GM23338 (cell line): ENCODE data around the gene WNT5B. TPM values are rescaled to one million over a fixed set of nuclear protein-coding genes. Genes with fewer than 3 reads are reported as not detected.

ENCODE experiments used
- ATAC-seq: fragments of 200-7000 bp; cut with Tn5 transposase; 3 replicates; pipeline ENCODE4 v1.9.1; 2020
- DNase-seq: peaks from one replicate; pipeline ENCODE4 v3.0.0-alpha.2; 2015; ENCODE audit warnings: low spot score
- H2AFZ ChIP-seq: fragments of 200-600 bp; sonication (generic); 2 replicates; pipeline ENCODE4 v1.8.0; 2016; ENCODE audit warnings: antibody characterized with exemption, mild to moderate bottlenecking, moderate library complexity
- H3F3A ChIP-seq: fragments of 200-600 bp; sonication (generic); replicated peaks from 2 replicates; pipeline ENCODE4 v1.8.0; 2017; ENCODE audit warnings: antibody characterized with exemption, mixed run types, low read depth
- H3K27ac ChIP-seq: fragments of 200-600 bp; sonication (generic); 2 replicates; pipeline ENCODE4 v1.6.1; 2016; ENCODE audit warnings: low read depth
- H3K27me3 ChIP-seq: fragments of 200-600 bp; sonication (generic); 2 replicates; pipeline ENCODE4 v1.8.0; 2016; ENCODE audit warnings: mild to moderate bottlenecking, mixed run types, moderate library complexity; ENCODE audit not compliant: insufficient read depth
- H3K36me3 ChIP-seq: fragments of 200-600 bp; sonication (generic); 2 replicates; pipeline ENCODE4 v1.8.0; 2016; ENCODE audit warnings: mild to moderate bottlenecking; ENCODE audit not compliant: insufficient read depth
- H3K4me1 ChIP-seq: fragments of 200-600 bp; sonication (generic); 2 replicates; pipeline ENCODE4 v1.8.0; 2016; ENCODE audit warnings: mild to moderate bottlenecking, moderate library complexity; ENCODE audit not compliant: insufficient read depth
- H3K4me2 ChIP-seq: fragments of 200-600 bp; sonication (generic); 2 replicates; pipeline ENCODE4 v1.7.1; 2017; ENCODE audit warnings: mixed run types
- H3K4me3 ChIP-seq: fragments of 200-600 bp; sonication (generic); 2 replicates; pipeline ENCODE4 v1.6.1; 2016; ENCODE audit warnings: mixed run types
- H3K79me2 ChIP-seq: fragments of 200-600 bp; sonication (generic); replicated peaks from 2 replicates; pipeline ENCODE4 v1.8.0; 2017; ENCODE audit warnings: mild to moderate bottlenecking; ENCODE audit not compliant: insufficient read depth
- H3K9me2 ChIP-seq: fragments of 200-600 bp; sonication (generic); 2 replicates; pipeline ENCODE4 v1.8.0; 2017; ENCODE audit not compliant: insufficient read depth
- H4K20me1 ChIP-seq: fragments of 200-600 bp; sonication (generic); replicated peaks from 2 replicates; pipeline ENCODE4 v1.8.0; 2017; ENCODE audit warnings: mild to moderate bottlenecking; ENCODE audit not compliant: insufficient read depth
- H3K27ac Mint-ChIP-seq: 2 replicates; pipeline ENCODE4 v1.8.0; 2020; ENCODE audit warnings: inconsistent platforms, mild to moderate bottlenecking, moderate library complexity, mixed read lengths
- H3K27me3 Mint-ChIP-seq: 3 replicates; pipeline ENCODE4 v1.8.0; 2022; ENCODE audit warnings: low read depth, mild to moderate bottlenecking, moderate library complexity, mixed read lengths, inconsistent platforms; ENCODE audit not compliant: insufficient read depth, poor library complexity
- H3K36me3 Mint-ChIP-seq: 3 replicates; pipeline ENCODE4 v1.8.0; 2021; ENCODE audit warnings: low read depth, mild to moderate bottlenecking, inconsistent platforms, moderate library complexity, mixed read lengths
- H3K4me1 Mint-ChIP-seq: 3 replicates; pipeline ENCODE4 v1.8.0; 2020; ENCODE audit warnings: mild to moderate bottlenecking, inconsistent platforms, mixed read lengths
- H3K4me3 Mint-ChIP-seq: 3 replicates; pipeline ENCODE4 v1.8.0; 2021; ENCODE audit warnings: moderate library complexity, mild to moderate bottlenecking, inconsistent platforms, mixed read lengths
- H3K9me3 Mint-ChIP-seq: 3 replicates; pipeline ENCODE4 v1.8.0; 2020; ENCODE audit warnings: moderate library complexity, mild to moderate bottlenecking, inconsistent platforms, mixed read lengths
- CTCF ChIP-seq, 2 experiments: fragments of 200-600 bp in 1 of 2; sonication (generic) in 1 of 2; conservative IDR thresholded peaks; 2 replicates each; pipeline versions ENCODE4 v1.5.1 to v1.6.1; 2016 to 2017; ENCODE audit warnings: antibody characterized with exemption in 2 of 2, low read depth in 2 of 2, mild to moderate bottlenecking in 2 of 2, moderate library complexity in 1 of 2
- ZNF114 ChIP-seq: fragments of 250-450 bp; sonication (Bioruptor Pico); IDR thresholded peaks from 2 replicates; pipeline ENCODE4 v1.5.0; 2020; ENCODE audit warnings: mild to moderate bottlenecking, moderate library complexity
- polyA plus RNA-seq: library from polyadenylated mRNA; unstranded; fragments of >200 nt; fragmentation: Nextera tagmentation; extraction: Ambion mirVana; gene quantifications from 2 replicates; pipeline ENCODE4 v1.2.1, GENCODE V29; 2016
- total RNA-seq: library from RNA; depleted of rRNA; stranded (reverse); fragments of >200 nt; shearing (Covaris generic); gene quantifications from 2 replicates; pipeline ENCODE4 v1.2.3, GENCODE V29; 2014
- TF ChIP-seq, protein P1 (sequence below): IDR thresholded peaks from one replicate; pipeline ENCODE4 v1.6.1; 2018; ENCODE audit warnings: antibody characterized with exemption; ENCODE audit not compliant: unreplicated experiment
- TF ChIP-seq, protein P2 (sequence below): fragments of 250-450 bp; sonication (Bioruptor Pico); IDR thresholded peaks from 2 replicates; pipeline ENCODE4 v1.5.0; 2020; ENCODE audit warnings: mild to moderate bottlenecking, moderate library complexity

The WNT5B gene
- total and polyA plus RNA-seq, 2 experiments from 2014 or later = 1.4 to 2.7 TPM

DNA sequence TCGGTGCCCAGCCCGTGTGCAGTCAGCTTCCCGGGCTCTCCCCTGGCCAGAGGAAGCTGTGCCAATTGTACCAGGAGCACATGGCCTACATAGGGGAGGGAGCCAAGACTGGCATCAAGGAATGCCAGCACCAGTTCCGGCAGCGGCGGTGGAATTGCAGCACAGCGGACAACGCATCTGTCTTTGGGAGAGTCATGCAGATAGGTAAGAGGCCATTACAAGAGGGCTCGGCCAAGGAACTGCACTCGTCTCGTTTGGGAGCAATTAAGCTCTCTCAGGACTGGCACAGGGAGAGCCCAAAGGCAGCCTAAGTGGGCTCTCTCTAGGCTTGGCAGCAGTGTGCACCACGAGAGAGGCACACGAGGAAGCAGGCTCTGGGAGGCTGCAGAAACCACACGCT lies 3.7 kb downstream of the WNT5B start:
- Histone ChIP-seq H3K36me3 (no peaks in the 10 kb centered on the region; the same call in 1 of the 2 replicates), H4K20me1 (peaks cover 4% of the 10 kb centered on the region; the same call in 1 of the 2 replicates), H3K27ac (no peak overlapping the region), H3K9me2 (no peaks in the 10 kb centered on the region), H3K79me2 (no peaks in the 10 kb centered on the region), H3K4me1 (peaks cover 52% of the 10 kb centered on the region), H3F3A (0 out of 2 replicates have a peak, but pooled peaks cover 14% of the 10 kb centered on the region), H2AFZ (no peak overlapping the region), H3K27me3 (peaks cover 75% of the 10 kb centered on the region), H3K4me3 (no peak overlapping the region), H3K4me2 (no peak overlapping the region)
- no peaks in the 10 kb centered on the region for H3K36me3 Mint-ChIP-seq
- ATAC-seq = no peak
- H3K9me3 Mint-ChIP-seq = no peaks in the 10 kb centered on the region; the same call in 2 of the 3 replicates
- H3K4me1 Mint-ChIP-seq = peaks cover 59% of the 10 kb centered on the region
- H3K27me3 Mint-ChIP-seq = peaks cover 67% of the 10 kb centered on the region
- no peak overlapping the region for H3K4me3 Mint-ChIP-seq
- H3K27ac Mint-ChIP-seq = no peak overlapping the region
- TF ChIP-seq ZNF114 (CRISPR knock-in tag) = no peak
- TF ChIP-seq CTCF (conservative IDR thresholded peaks at IDR 0.05; ENCODE audit: low read depth in 2 of 2) = no peak
- TF ChIP-seq, protein P1, sequence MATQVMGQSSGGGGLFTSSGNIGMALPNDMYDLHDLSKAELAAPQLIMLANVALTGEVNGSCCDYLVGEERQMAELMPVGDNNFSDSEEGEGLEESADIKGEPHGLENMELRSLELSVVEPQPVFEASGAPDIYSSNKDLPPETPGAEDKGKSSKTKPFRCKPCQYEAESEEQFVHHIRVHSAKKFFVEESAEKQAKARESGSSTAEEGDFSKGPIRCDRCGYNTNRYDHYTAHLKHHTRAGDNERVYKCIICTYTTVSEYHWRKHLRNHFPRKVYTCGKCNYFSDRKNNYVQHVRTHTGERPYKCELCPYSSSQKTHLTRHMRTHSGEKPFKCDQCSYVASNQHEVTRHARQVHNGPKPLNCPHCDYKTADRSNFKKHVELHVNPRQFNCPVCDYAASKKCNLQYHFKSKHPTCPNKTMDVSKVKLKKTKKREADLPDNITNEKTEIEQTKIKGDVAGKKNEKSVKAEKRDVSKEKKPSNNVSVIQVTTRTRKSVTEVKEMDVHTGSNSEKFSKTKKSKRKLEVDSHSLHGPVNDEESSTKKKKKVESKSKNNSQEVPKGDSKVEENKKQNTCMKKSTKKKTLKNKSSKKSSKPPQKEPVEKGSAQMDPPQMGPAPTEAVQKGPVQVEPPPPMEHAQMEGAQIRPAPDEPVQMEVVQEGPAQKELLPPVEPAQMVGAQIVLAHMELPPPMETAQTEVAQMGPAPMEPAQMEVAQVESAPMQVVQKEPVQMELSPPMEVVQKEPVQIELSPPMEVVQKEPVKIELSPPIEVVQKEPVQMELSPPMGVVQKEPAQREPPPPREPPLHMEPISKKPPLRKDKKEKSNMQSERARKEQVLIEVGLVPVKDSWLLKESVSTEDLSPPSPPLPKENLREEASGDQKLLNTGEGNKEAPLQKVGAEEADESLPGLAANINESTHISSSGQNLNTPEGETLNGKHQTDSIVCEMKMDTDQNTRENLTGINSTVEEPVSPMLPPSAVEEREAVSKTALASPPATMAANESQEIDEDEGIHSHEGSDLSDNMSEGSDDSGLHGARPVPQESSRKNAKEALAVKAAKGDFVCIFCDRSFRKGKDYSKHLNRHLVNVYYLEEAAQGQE = no peak
- TF ChIP-seq, protein P2, sequence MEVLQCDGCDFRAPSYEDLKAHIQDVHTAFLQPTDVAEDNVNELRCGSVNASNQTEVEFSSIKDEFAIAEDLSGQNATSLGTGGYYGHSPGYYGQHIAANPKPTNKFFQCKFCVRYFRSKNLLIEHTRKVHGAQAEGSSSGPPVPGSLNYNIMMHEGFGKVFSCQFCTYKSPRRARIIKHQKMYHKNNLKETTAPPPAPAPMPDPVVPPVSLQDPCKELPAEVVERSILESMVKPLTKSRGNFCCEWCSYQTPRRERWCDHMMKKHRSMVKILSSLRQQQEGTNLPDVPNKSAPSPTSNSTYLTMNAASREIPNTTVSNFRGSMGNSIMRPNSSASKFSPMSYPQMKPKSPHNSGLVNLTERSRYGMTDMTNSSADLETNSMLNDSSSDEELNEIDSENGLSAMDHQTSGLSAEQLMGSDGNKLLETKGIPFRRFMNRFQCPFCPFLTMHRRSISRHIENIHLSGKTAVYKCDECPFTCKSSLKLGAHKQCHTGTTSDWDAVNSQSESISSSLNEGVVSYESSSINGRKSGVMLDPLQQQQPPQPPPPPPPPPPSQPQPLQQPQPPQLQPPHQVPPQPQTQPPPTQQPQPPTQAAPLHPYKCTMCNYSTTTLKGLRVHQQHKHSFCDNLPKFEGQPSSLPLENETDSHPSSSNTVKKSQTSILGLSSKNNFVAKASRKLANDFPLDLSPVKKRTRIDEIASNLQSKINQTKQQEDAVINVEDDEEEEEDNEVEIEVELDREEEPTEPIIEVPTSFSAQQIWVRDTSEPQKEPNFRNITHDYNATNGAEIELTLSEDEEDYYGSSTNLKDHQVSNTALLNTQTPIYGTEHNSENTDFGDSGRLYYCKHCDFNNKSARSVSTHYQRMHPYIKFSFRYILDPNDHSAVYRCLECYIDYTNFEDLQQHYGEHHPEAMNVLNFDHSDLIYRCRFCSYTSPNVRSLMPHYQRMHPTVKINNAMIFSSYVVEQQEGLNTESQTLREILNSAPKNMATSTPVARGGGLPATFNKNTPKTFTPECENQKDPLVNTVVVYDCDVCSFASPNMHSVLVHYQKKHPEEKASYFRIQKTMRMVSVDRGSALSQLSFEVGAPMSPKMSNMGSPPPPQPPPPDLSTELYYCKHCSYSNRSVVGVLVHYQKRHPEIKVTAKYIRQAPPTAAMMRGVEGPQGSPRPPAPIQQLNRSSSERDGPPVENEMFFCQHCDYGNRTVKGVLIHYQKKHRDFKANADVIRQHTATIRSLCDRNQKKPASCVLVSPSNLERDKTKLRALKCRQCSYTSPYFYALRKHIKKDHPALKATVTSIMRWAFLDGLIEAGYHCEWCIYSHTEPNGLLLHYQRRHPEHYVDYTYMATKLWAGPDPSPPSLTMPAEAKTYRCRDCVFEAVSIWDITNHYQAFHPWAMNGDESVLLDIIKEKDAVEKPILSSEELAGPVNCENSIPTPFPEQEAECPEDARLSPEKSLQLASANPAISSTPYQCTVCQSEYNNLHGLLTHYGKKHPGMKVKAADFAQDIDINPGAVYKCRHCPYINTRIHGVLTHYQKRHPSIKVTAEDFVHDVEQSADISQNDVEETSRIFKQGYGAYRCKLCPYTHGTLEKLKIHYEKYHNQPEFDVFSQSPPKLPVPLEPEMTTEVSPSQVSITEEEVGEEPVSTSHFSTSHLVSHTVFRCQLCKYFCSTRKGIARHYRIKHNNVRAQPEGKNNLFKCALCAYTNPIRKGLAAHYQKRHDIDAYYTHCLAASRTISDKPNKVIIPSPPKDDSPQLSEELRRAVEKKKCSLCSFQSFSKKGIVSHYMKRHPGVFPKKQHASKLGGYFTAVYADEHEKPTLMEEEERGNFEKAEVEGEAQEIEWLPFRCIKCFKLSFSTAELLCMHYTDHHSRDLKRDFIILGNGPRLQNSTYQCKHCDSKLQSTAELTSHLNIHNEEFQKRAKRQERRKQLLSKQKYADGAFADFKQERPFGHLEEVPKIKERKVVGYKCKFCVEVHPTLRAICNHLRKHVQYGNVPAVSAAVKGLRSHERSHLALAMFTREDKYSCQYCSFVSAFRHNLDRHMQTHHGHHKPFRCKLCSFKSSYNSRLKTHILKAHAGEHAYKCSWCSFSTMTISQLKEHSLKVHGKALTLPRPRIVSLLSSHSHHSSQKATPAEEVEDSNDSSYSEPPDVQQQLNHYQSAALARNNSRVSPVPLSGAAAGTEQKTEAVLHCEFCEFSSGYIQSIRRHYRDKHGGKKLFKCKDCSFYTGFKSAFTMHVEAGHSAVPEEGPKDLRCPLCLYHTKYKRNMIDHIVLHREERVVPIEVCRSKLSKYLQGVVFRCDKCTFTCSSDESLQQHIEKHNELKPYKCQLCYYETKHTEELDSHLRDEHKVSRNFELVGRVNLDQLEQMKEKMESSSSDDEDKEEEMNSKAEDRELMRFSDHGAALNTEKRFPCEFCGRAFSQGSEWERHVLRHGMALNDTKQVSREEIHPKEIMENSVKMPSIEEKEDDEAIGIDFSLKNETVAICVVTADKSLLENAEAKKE (CRISPR knock-in tag) = no peak
- no peak for DNase-seq
